Caco-2 (cell line): ENCODE measurements around the gene CACNG3. TPM values are rescaled to one million over a fixed set of nuclear protein-coding genes. Genes with fewer than 3 reads are reported as not detected.

ENCODE experiments used
- BruUV-seq: library from RNA; stranded (reverse); fragments of 400-500 nt; replicated peaks from 2 replicates; lab custom pipeline; 2021; lab: Mats Ljungman, UMichigan
- CTCF ChIA-PET: fragments of 300-600 bp; sonication (Branson Sonifier 250); formaldehyde crosslinking; loops from one replicate; lab custom pipeline; 2022; ENCODE audit warnings: antibody characterized with exemption; lab: Charles Lee
- POLR2A ChIA-PET: fragments of 300-600 bp; sonication (Branson Sonifier 250); formaldehyde crosslinking; loops from one replicate; lab custom pipeline; 2022; ENCODE audit warnings: antibody characterized with exemption; lab: Charles Lee
- DNase-seq, 2 experiments: peaks; one replicate each; pipeline versions ENCODE4 v3.0.0 to v3.0.0-alpha.2; 2020 to 2022
- H3K27me3 ChIP-seq: replicated peaks from 2 replicates; pipeline ENCODE4 v1.6.0; 2011; ENCODE audit warnings: low read length; ENCODE audit not compliant: control insufficient read depth, insufficient read depth
- H3K36me3 ChIP-seq: 2 replicates; pipeline ENCODE4 v1.5.1; 2011; ENCODE audit warnings: low read length; ENCODE audit not compliant: control insufficient read depth, insufficient read depth
- H3K4me1 ChIP-seq: fragments of 250-450 bp; sonication (Bioruptor Pico); 2 replicates; pipeline ENCODE4 v1.5.1; 2020; ENCODE audit warnings: mild to moderate bottlenecking
- H3K4me3 ChIP-seq: 2 replicates; pipeline ENCODE4 v1.5.1; 2011; ENCODE audit warnings: low read depth, mild to moderate bottlenecking, control low read depth, low read length
- H3K9me3 ChIP-seq: fragments of 250-450 bp; sonication (Bioruptor Pico); 2 replicates; pipeline ENCODE4 v1.5.1; 2020; ENCODE audit warnings: mild to moderate bottlenecking, moderate library complexity
- H3K27ac Mint-ChIP-seq: one replicate; pipeline ENCODE4 v1.8.0; 2022; ENCODE audit warnings: mixed read lengths; ENCODE audit not compliant: unreplicated experiment
- H3K27me3 Mint-ChIP-seq: one replicate; pipeline ENCODE4 v1.8.0; 2022; ENCODE audit warnings: mixed read lengths; ENCODE audit not compliant: insufficient read depth, unreplicated experiment
- H3K36me3 Mint-ChIP-seq: one replicate; pipeline ENCODE4 v1.8.0; 2022; ENCODE audit warnings: mild to moderate bottlenecking, mixed read lengths; ENCODE audit not compliant: insufficient read depth, unreplicated experiment
- H3K4me1 Mint-ChIP-seq: one replicate; pipeline ENCODE4 v1.8.0; 2022; ENCODE audit warnings: low read depth, mixed read lengths; ENCODE audit not compliant: unreplicated experiment
- H3K4me3 Mint-ChIP-seq: one replicate; pipeline ENCODE4 v1.8.0; 2022; ENCODE audit warnings: mild to moderate bottlenecking, moderate library complexity, mixed read lengths; ENCODE audit not compliant: unreplicated experiment
- H3K9me3 Mint-ChIP-seq: one replicate; pipeline ENCODE4 v1.8.0; 2022; ENCODE audit warnings: mixed read lengths; ENCODE audit not compliant: unreplicated experiment
- CTCF ChIP-seq, 2 experiments: fragments of 200-600 bp in 1 of 2; IDR thresholded peaks; 1 replicate in 1 of 2; 2 replicates in 1 of 2; pipeline versions ENCODE4 v1.5.1 to v1.8.0; 2011 to 2022; ENCODE audit warnings: antibody characterized with exemption in 1 of 2, control low read depth in 1 of 2, inconsistent platforms in 1 of 2, low read depth in 1 of 2, low read length in 1 of 2, mild to moderate bottlenecking in 1 of 2, moderate library complexity in 1 of 2; ENCODE audit not compliant: insufficient read depth in 1 of 2, severe bottlenecking in 1 of 2, unreplicated experiment in 1 of 2
- intact Hi-C: fragments of 100-400 bp; cut with micrococcal nuclease; formaldehyde crosslinking; loops from one replicate; pipeline ENCODE4 v1.10.0; 2022; ENCODE audit not compliant: unreplicated experiment
- total RNA-seq: library from RNA; stranded (reverse); gene quantifications from 2 replicates; pipeline ENCODE4 v1.2.3, GENCODE V29; 2022

The CACNG3 gene
- total RNA-seq, 1 experiment from 2014 or later, result not detected

GRCh38 chr16:24291932-24292331, 35.8 kb downstream of the CACNG3 start:
- H3K36me3 Mint-ChIP-seq, result no peaks in the 10 kb centered on the region
- no peaks in the 10 kb centered on the region for H3K9me3 ChIP-seq
- no peaks in the 10 kb centered on the region for H3K27me3 ChIP-seq
- H3K4me3 ChIP-seq, result no peak overlapping the region
- no peak for TF ChIP-seq CTCF (IDR thresholded peaks at IDR 0.05; ENCODE audit: insufficient read depth in 1 of 2, low read depth in 1 of 2, low read length in 1 of 2, severe bottlenecking in 1 of 2, unreplicated experiment in 1 of 2)
- POLR2A ChIA-PET, result no interaction called here
- no peaks in the 10 kb centered on the region for H3K36me3 ChIP-seq
- H3K27ac Mint-ChIP-seq, result no peak overlapping the region
- H3K27me3 Mint-ChIP-seq, result peaks cover 22% of the 10 kb centered on the region
- intact Hi-C loops, result no loop called here
- no peaks in the 10 kb centered on the region for H3K4me1 Mint-ChIP-seq
- no peaks in the 10 kb centered on the region for H3K4me1 ChIP-seq
- no peak overlapping the region for H3K4me3 Mint-ChIP-seq
- H3K9me3 Mint-ChIP-seq, result no peaks in the 10 kb centered on the region
- no peak for DNase-seq
- CTCF ChIA-PET, result no interaction called here
- no TSS peak for BruUV-seq

GRCh38 chr16:24294131-24294530, 38.0 kb downstream of the CACNG3 start:
- Mint-ChIP-seq H3K27me3 (peaks cover 20% of the 10 kb centered on the region), H3K9me3 (no peaks in the 10 kb centered on the region), H3K27ac (no peak overlapping the region), H3K4me1 (no peaks in the 10 kb centered on the region), H3K4me3 (no peak overlapping the region), H3K36me3 (no peaks in the 10 kb centered on the region)
- ChIA-PET POLR2A (no interaction called here), CTCF (no interaction called here)
- H3K27me3 ChIP-seq, result no peaks in the 10 kb centered on the region
- BruUV-seq, result no TSS peak
- H3K4me1 ChIP-seq, result no peaks in the 10 kb centered on the region
- H3K4me3 ChIP-seq, result no peak overlapping the region
- intact Hi-C loops, result no loop called here
- H3K9me3 ChIP-seq, result no peaks in the 10 kb centered on the region
- DNase-seq, result no peak
- TF ChIP-seq CTCF (IDR thresholded peaks at IDR 0.05; ENCODE audit: insufficient read depth in 1 of 2, low read depth in 1 of 2, low read length in 1 of 2, severe bottlenecking in 1 of 2, unreplicated experiment in 1 of 2), result no peak
- H3K36me3 ChIP-seq, result no peaks in the 10 kb centered on the region

GRCh38 chr16:24297375-24297774, 41.2 kb downstream of the CACNG3 start:
- Mint-ChIP-seq H3K4me1 (no peaks in the 10 kb centered on the region), H3K27me3 (peaks cover 16% of the 10 kb centered on the region), H3K27ac (no peak overlapping the region), H3K4me3 (no peak overlapping the region), H3K36me3 (no peaks in the 10 kb centered on the region), H3K9me3 (no peaks in the 10 kb centered on the region)
- Histone ChIP-seq H3K4me1 (no peaks in the 10 kb centered on the region), H3K4me3 (no peak overlapping the region), H3K36me3 (no peaks in the 10 kb centered on the region), H3K27me3 (no peaks in the 10 kb centered on the region), H3K9me3 (no peaks in the 10 kb centered on the region)
- no peak for TF ChIP-seq CTCF (IDR thresholded peaks at IDR 0.05; ENCODE audit: insufficient read depth in 1 of 2, low read depth in 1 of 2, low read length in 1 of 2, severe bottlenecking in 1 of 2, unreplicated experiment in 1 of 2)
- BruUV-seq, result no TSS peak
- DNase-seq, result no peak
- ChIA-PET POLR2A (no interaction called here), CTCF (no interaction called here)
- intact Hi-C loops, result no loop called here
